Lower leg skin (tissue), 4 donors: ENCODE results near the gene RUNX1. TPM values are rescaled to one million over a fixed set of nuclear protein-coding genes. Genes with fewer than 3 reads are reported as not detected.

Experiments
- DNase-seq, 2 donors: peaks; one replicate each; pipeline ENCODE4 v3.0.0-alpha.2; 2019; ENCODE audit warnings: low spot score in 2 of 2
- H3K4me3 ChIP-seq: fragments of 200-600 bp; sonication (generic); 2 replicates; pipeline ENCODE4 v1.5.1; 2017; ENCODE audit warnings: mild to moderate bottlenecking, low read depth; ENCODE audit not compliant: poor library complexity, severe bottlenecking
- POLR2A ChIP-seq, 2 donors: fragments of 450-650 bp; IDR thresholded peaks; one replicate each; pipeline ENCODE4 v1.6.1; 2016 to 2017; ENCODE audit warnings: antibody characterized with exemption in 2 of 2, mild to moderate bottlenecking in 1 of 2, moderate library complexity in 1 of 2
- WGBS, 2 donors: methylation state at CpG; one replicate each; pipeline ENCODE4 v1.1.5; 2018; 5-methylcytosine and 5-hydroxymethylcytosine counted together
- intact Hi-C: fragments of 100-400 bp; cut with DNase I; formaldehyde crosslinking; loops from one replicate; pipeline ENCODE4 v1.15.0; 2023; ENCODE audit warnings: low total_unique reads
- total RNA-seq, 4 donors: library from RNA; depleted of rRNA; stranded (reverse); fragments of >200 nt; gene quantifications; one replicate each; pipeline ENCODE4 v1.1.0, GENCODE V29; 2016
- TF ChIP-seq, protein P1 (sequence below), 3 donors: fragments of 450-650 bp; IDR thresholded peaks; one replicate each; pipeline ENCODE4 v1.5.1; 2016; ENCODE audit warnings: antibody characterized with exemption in 3 of 3, mild to moderate bottlenecking in 3 of 3, moderate library complexity in 2 of 3

RUNX1 gene
- total RNA-seq, 4 donors from 2014 or later, result 7.3 to 29.1 (median 18.1) TPM

DNA sequence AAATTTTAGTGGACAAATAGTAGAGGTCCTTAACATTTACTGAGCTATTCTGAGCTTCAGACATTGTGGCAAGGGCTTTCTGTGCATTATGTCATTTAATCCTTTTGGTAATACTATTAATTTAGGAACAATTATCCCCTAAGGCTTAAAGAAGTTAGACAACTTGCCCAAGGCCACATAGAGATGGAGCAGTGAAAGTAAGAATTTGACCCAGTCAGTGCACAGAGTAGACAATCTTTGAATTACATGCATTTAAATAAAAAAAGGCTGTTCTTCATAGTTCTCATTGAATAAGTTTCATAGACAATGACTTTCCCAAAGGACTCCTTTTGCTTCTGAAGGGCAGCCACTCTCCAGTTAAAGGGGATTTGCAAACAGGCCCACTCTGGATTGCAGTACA is 142.7 kb downstream of the RUNX1 start:
- intact Hi-C loops, result no loop called here

DNA sequence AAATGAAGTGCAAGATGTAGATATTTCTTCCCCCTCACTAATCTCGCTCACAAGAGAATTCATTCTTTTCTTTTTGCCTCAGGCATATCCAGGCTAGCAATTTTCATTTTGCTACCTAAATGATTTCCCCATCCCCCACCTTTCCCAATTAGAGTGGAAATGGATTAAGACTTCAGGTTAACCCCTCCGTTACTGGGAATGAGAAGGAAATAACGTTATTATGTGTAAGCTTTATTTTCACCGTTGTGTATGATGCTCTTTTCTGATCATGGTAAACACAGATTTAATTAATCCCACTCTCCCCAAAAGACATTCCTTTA is 143.9 kb downstream of the RUNX1 start:
- intact Hi-C loops, result no loop called here
- no peak overlapping the region for H3K4me3 ChIP-seq
- TF ChIP-seq, protein P1, sequence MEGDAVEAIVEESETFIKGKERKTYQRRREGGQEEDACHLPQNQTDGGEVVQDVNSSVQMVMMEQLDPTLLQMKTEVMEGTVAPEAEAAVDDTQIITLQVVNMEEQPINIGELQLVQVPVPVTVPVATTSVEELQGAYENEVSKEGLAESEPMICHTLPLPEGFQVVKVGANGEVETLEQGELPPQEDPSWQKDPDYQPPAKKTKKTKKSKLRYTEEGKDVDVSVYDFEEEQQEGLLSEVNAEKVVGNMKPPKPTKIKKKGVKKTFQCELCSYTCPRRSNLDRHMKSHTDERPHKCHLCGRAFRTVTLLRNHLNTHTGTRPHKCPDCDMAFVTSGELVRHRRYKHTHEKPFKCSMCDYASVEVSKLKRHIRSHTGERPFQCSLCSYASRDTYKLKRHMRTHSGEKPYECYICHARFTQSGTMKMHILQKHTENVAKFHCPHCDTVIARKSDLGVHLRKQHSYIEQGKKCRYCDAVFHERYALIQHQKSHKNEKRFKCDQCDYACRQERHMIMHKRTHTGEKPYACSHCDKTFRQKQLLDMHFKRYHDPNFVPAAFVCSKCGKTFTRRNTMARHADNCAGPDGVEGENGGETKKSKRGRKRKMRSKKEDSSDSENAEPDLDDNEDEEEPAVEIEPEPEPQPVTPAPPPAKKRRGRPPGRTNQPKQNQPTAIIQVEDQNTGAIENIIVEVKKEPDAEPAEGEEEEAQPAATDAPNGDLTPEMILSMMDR (IDR thresholded peaks at IDR 0.05), result no peak
- no peak for TF ChIP-seq POLR2A (IDR thresholded peaks at IDR 0.05)
- DNase-seq, result no peak
- WGBS, 2 donors, result 75% methylated on average over 4 of the region's 4 CpGs

More for the DNA sequence above, 142.7 kb downstream of the RUNX1 start:
- TF ChIP-seq POLR2A (IDR thresholded peaks at IDR 0.05), result no peak
- TF ChIP-seq, protein P1 (IDR thresholded peaks at IDR 0.05), result no peak
- no peak overlapping the region for H3K4me3 ChIP-seq
- no peak for DNase-seq

DNA sequence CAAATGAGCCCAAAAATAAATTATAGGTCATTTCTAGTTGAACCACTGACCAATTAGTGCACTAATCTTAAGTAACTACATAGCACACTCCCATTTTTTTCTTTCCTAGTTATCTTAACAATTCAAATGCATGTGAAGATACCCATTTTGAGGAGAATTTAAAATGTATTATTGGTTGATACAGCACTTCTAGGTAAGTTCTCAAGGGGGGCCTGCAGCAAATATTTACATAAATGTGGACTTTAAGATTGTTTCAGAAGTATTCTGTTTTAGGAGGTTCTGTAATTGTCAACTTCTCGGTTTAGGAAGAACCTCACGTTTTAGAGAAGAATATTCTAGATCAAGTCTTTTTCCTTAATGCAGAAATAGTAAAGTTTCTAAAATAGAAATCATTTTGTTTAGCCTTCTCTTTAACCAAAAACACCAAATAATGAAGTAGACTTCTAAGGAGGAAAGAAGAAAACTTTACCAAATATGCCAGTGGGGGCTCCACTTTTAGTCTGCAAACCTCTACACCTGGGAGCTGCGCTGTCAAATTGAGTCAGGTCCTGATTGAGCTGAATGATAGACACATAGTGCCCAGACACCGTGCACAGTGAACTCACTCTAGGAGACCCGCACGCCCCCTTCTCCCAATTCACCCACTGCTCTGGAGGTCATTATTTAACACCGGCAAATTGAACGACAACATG is 144.4 kb downstream of the RUNX1 start:
- no peak for DNase-seq
- intact Hi-C loops, result no loop called here
- TF ChIP-seq, protein P1 (IDR thresholded peaks at IDR 0.05), result no peak
- no peak for TF ChIP-seq POLR2A (IDR thresholded peaks at IDR 0.05)
- no peak overlapping the region for H3K4me3 ChIP-seq
- 75 to 76% methylated on average over 8 of the region's 8 CpGs for WGBS, 2 donors

DNA sequence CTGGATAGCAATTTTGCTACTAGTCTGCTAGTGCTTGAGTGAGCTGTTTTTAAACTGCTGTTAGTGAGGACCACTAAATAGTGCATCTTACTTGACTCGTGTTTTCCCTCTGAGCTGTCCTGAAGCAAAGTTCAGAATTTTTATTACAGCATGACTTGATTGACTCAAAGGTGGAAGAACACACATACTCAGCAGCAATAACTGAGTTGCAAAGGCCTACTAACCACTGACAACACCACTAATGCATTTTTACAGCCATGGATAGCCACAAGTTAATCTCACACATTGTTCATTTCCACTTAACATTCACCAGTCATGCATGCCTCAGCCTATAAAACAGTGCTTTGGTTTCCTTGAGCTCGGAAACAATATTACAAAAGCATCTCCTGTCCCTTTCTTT is 148.7 kb downstream of the RUNX1 start:
- intact Hi-C loops, result loop anchor here (2.0 kb wide), 1 partner anchor 494 kb away; no protein-coding TSS in a partner anchor
- H3K4me3 ChIP-seq, result no peak overlapping the region
- WGBS, 2 donors, result 88 to 89% methylated on average over 2 of the region's 2 CpGs

DNA sequence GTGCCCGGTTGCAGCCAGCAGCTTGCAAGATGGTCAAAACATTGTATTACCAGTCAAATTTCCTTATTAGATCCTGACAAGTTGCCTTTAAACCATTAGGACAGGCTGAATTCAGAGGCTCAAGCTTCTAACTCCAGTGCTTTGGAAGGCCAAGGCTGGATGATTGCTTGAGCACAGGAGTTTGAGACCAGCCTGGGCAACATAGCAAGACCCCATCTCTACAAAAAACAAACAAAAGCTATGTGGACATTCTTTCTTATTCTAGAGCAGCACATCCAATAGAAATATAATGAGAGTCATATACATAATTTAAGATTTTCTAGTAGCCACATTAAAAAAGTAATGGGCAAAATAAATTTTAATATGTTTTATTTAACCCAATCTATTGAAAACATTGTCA is 149.3 kb downstream of the RUNX1 start:
- no peak overlapping the region for H3K4me3 ChIP-seq
- 93 to 100% methylated on average over 1 of the region's 1 CpG for WGBS, 2 donors
- TF ChIP-seq POLR2A (IDR thresholded peaks at IDR 0.05), result no peak
- TF ChIP-seq, protein P1 (IDR thresholded peaks at IDR 0.05), result no peak
- intact Hi-C loops, result loop anchor here (2.0 kb wide), 1 partner anchor 495 kb away; no protein-coding TSS in a partner anchor
- no peak for DNase-seq

More for the DNA sequence above, 148.7 kb downstream of the RUNX1 start:
- no peak for DNase-seq
- no peak for TF ChIP-seq POLR2A (IDR thresholded peaks at IDR 0.05)
- TF ChIP-seq, protein P1 (IDR thresholded peaks at IDR 0.05), result no peak

DNA sequence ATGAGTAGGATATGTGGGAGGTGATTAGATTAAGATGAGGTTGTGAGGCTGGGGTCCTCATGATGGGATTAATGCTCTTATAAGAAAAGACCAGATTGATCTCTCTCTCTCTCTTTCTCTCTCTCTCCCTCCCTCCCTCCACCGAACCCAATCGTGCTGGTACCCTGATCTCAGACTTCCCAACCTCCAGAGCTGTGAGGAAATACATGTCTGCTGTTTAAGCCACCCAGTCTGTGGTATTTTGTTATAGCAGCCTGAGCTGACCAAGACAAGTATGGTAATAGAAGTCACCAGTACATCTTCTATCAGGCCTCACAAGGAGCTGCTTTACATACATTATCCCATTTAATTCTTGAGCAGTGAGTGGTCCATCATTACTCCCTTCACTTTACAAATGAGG is 149.8 kb downstream of the RUNX1 start:
- DNase-seq, result no peak
- no peak for TF ChIP-seq POLR2A (IDR thresholded peaks at IDR 0.05)
- TF ChIP-seq, protein P1 (IDR thresholded peaks at IDR 0.05), result no peak
- no peak overlapping the region for H3K4me3 ChIP-seq
- intact Hi-C loops, result no loop called here
- 84 to 93% methylated on average over 2 of the region's 2 CpGs for WGBS, 2 donors
